ENCODE measurements around the gene OSGEP. TPM values are rescaled to one million over a fixed set of nuclear protein-coding genes. Genes with fewer than 3 reads are reported as not detected.

OSGEP gene
- total RNA-seq, 1 experiment from 2014 or later = 21.8 TPM

GRCh38 chr14:20417250-20418186 is 37.1 kb downstream of the OSGEP start:
- no peak for ATAC-seq
- H3K36me3 ChIP-seq (ENCODE audit: control insufficient read depth in 1 of 2, insufficient read depth in 2 of 2, low read length in 2 of 2) = no peaks in the 10 kb centered on the region
- ChIA-PET RAD21 (ENCODE audit: low non-redundant PET in 1 of 2, low total read pairs in 2 of 2, uncharacterized antibody in 2 of 2, unreplicated experiment in 2 of 2) (interaction anchor here in 1 of 2 experiments (0.6 kb wide), 1 partner anchor 74 kb away, joined by 6 read pairs; the partner anchor contains the start of gene PARP2), POLR2A (interaction anchor here (0.7 kb wide), 2 partner anchors 71 to 74 kb away, joined by 3 read pairs; partner anchors contain the start of gene PARP2), CTCF (interaction anchor here (1.2 kb wide), 1 partner anchor 12 kb away, joined by 3 read pairs; no protein-coding TSS in a partner anchor)
- BruUV-seq (replicated peaks) = no TSS peak
- H3K4me2 ChIP-seq (ENCODE audit: low read length) = no peak overlapping the region
- intact Hi-C loops (cut with micrococcal nuclease) = no loop called here
- no peak overlapping the region for H3K4me3 ChIP-seq (replicated peaks in 1 of 2; ENCODE audit: low read depth in 1 of 2, low read length in 2 of 2)
- H3K79me2 ChIP-seq (ENCODE audit: insufficient read depth, low read length) = peaks cover 3% of the 10 kb centered on the region; the same call in 1 of the 2 replicates
- H4K20me1 ChIP-seq (ENCODE audit: insufficient read depth) = no peaks in the 10 kb centered on the region
- H3K9me3 ChIP-seq (ENCODE audit: control insufficient read depth in 1 of 2, insufficient read depth in 1 of 2, low read depth in 1 of 2, low read length in 2 of 2) = no peaks in the 10 kb centered on the region
- peaks cover 8 to 23% of the 10 kb centered on the region in 2 experiments; a peak in 3 of 4 replicates for H3K4me1 ChIP-seq (ENCODE audit: control insufficient read depth in 1 of 2, insufficient read depth in 2 of 2, low read length in 2 of 2)
- H3K27ac ChIP-seq (ENCODE audit: low read depth, low read length) = no peak overlapping the region
- no peaks in the 10 kb centered on the region for H3K27me3 ChIP-seq (ENCODE audit: insufficient read depth, low read length)
- H3K9ac ChIP-seq (ENCODE audit: low read length) = no peak overlapping the region
- no peak overlapping the region for H2AFZ ChIP-seq (ENCODE audit: low read depth, low read length, poor library complexity, severe bottlenecking)
- no peak for DNase-seq (ENCODE audit: low read depth, low spot score)
- TF ChIP-seq SIN3A (IDR thresholded peaks at IDR 0.05; ENCODE audit: low read depth) (no peak), EZH2 (IDR thresholded peaks at IDR 0.05) (no peak), ZFX (IDR thresholded peaks at IDR 0.05) (no peak), REST (IDR thresholded peaks at IDR 0.05; ENCODE audit: low read depth) (no peak)
- H3K9me2 ChIP-seq (ENCODE audit: insufficient read depth) = no peaks in the 10 kb centered on the region

Data from HCT116 (cell line).